AG04450 (cell line): ENCODE data around the gene ESRP2. TPM values are rescaled to one million over a fixed set of nuclear protein-coding genes. Genes with fewer than 3 reads are reported as not detected.

Experiments
- CTCF ChIA-PET: fragments of 300-600, 350-600 bp; formaldehyde crosslinking; extraction: SDS; loops from one replicate; lab custom pipeline; 2022; ENCODE audit warnings: antibody characterized with exemption, inconsistent platforms; lab: Charles Lee
- POLR2A ChIA-PET: fragments of 350-600 bp; formaldehyde crosslinking; extraction: SDS; loops from one replicate; lab custom pipeline; 2021; ENCODE audit warnings: antibody characterized with exemption, inconsistent platforms; lab: Yijun Ruan, JAX
- DNase-seq: peaks from one replicate; pipeline ENCODE4 v3.0.0-alpha.2; 2011; ENCODE audit warnings: low read depth, low spot score
- H3K27ac ChIP-seq: one replicate; pipeline ENCODE4 v1.5.1; 2012; ENCODE audit warnings: low read depth, low read length, control low read depth
- H3K27me3 ChIP-seq: one replicate; pipeline ENCODE4 v1.6.0; 2012; ENCODE audit warnings: low read length; ENCODE audit not compliant: control insufficient read depth, insufficient read depth
- H3K4me3 ChIP-seq: 2 replicates; pipeline ENCODE4 v1.5.1; 2011; ENCODE audit warnings: mild to moderate bottlenecking, low read depth, low read length, control low read depth
- H3K9me3 ChIP-seq: 2 replicates; pipeline ENCODE4 v1.5.1; 2012; ENCODE audit warnings: low read length; ENCODE audit not compliant: control insufficient read depth, insufficient read depth
- CTCF ChIP-seq: IDR thresholded peaks from 2 replicates; pipeline ENCODE4 v1.5.1; 2011; ENCODE audit warnings: low read depth, low read length, control low read depth, inconsistent platforms
- polyA plus RNA-seq: library from polyadenylated mRNA; depleted of rRNA; stranded (reverse); fragments of >200 nt; gene quantifications from 2 replicates; pipeline ENCODE4 v1.2.3, GENCODE V29; 2011

Gene ESRP2
- polyA plus RNA-seq, 1 experiment: 0.01 TPM

DNA sequence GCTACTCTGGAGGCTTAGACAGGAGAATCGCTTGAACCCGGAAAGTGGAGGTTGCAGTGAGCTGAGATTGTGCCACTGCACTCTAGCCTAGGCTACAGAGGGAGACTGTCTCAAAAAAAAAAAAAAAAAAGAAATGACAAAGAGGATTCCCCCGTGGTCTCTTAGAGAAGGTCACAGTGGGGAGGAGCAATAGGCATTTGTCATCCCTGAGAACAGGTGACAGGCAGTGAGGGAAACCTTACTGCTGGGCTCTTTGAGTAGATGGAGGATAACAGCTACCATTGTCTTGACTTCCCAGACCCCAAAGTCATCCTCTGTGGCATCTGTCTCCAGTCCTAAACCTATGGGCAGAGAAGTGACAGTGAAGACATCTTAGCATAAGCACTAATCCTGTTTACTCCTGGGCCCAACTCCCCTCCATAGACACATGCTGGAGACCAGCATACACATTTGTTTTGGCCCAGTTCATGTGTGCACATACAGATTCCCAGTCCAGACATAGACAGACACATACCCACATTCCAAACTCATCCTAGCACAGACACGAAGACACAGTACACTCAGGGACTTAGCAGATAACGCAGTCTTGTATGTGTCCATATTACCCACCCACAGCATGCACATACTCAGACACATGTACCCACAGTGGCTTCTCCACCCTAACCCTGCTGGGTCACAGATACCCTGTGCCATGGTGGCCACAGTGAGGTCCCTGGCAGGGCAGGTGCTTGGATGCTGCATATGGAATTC, 2.7 kb downstream of the ESRP2 start:
- H3K27me3 ChIP-seq: no peaks in the 10 kb centered on the region
- H3K27ac ChIP-seq: no peak overlapping the region
- TF ChIP-seq CTCF: no peak
- H3K4me3 ChIP-seq: no peak overlapping the region
- ChIA-PET POLR2A (no interaction called here), CTCF (interaction anchor here (0.7 to 1.5 kb wide), 3 partner anchors 96 to 225 kb away, joined by 3 to 6 read pairs (median 4); no protein-coding TSS in a partner anchor)
- DNase-seq: no peak
- no peaks in the 10 kb centered on the region; the same call in 1 of the 2 replicates for H3K9me3 ChIP-seq

DNA sequence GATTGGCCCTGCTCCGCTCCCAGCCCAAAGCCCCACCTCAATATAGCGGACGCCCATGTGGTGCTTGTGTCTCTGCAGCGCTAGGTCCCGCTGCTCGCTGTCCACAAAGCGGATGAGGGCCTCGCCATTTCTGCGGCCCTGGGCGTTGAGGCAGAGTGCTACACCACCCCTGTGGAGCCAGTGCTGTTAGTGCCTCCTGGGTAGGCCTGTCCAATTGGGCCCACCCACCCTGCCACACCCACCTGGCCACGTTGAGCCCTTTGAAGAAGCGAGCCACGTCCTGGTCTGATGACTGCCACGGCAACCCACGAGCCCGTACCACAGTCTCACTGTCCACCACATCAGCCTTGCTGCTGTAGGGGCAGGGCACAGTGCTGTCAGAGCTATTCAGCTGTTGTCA, 3.6 kb downstream of the ESRP2 start:
- H3K9me3 ChIP-seq: no peaks in the 10 kb centered on the region; the same call in 1 of the 2 replicates
- no peak overlapping the region for H3K4me3 ChIP-seq
- no peak for TF ChIP-seq CTCF
- no peaks in the 10 kb centered on the region for H3K27me3 ChIP-seq
- H3K27ac ChIP-seq: no peak overlapping the region
- ChIA-PET CTCF (no interaction called here), POLR2A (no interaction called here)
- DNase-seq: no peak

GRCh38 chr16:68231384-68232136, 4.4 kb downstream of the ESRP2 start:
- Histone ChIP-seq H3K27ac (no peak overlapping the region), H3K9me3 (no peaks in the 10 kb centered on the region; the same call in 1 of the 2 replicates), H3K4me3 (no peak overlapping the region), H3K27me3 (no peaks in the 10 kb centered on the region)
- no peak for TF ChIP-seq CTCF
- POLR2A ChIA-PET: no interaction called here
- no peak for DNase-seq
- CTCF ChIA-PET: interaction anchor here (0.5 to 1.2 kb wide), 3 partner anchors 166 to 238 kb away, joined by 3 read pairs; no protein-coding TSS in a partner anchor

GRCh38 chr16:68230956-68231355, 5.0 kb downstream of the ESRP2 start:
- Histone ChIP-seq H3K27ac (no peak overlapping the region), H3K27me3 (no peaks in the 10 kb centered on the region), H3K4me3 (no peak overlapping the region), H3K9me3 (no peaks in the 10 kb centered on the region; the same call in 1 of the 2 replicates)
- ChIA-PET CTCF (interaction anchor here (0.5 to 2.0 kb wide), 6 partner anchors 137 to 239 kb away, joined by 3 to 13 read pairs (median 4); no protein-coding TSS in a partner anchor), POLR2A (no interaction called here)
- TF ChIP-seq CTCF: no peak
- no peak for DNase-seq

DNA sequence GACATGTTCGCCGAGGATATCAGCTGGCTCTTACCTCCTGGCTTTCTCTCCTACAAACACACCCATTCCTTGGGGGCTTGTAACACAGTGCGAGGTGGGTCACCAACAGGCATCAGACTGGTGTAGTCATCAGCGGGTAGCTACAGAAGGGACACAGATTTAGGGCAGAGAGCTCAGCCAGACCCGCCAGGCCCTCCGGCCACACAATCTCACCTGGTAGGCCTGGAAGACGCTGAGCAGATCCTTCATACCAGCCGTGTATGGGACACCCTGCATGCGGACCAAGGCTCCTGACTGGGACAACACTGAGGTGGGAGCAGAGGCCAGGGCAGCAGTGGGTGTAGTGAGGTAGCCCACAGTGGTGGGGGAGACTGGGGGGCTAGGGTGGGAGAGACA, 5.8 kb downstream of the ESRP2 start:
- Histone ChIP-seq H3K9me3 (no peaks in the 10 kb centered on the region; the same call in 1 of the 2 replicates), H3K27me3 (no peaks in the 10 kb centered on the region), H3K27ac (no peak overlapping the region), H3K4me3 (no peak overlapping the region)
- POLR2A ChIA-PET: no interaction called here
- no peak for TF ChIP-seq CTCF
- no peak for DNase-seq
- CTCF ChIA-PET: interaction anchor here (0.6 to 2.9 kb wide), 16 partner anchors 11 to 346 kb away, joined by 3 to 16 read pairs (median 4); no protein-coding TSS in a partner anchor
